Lower leg skin (tissue), 4 donors: ENCODE results near the gene LITAFD. TPM values are rescaled to one million over a fixed set of nuclear protein-coding genes. Genes with fewer than 3 reads are reported as not detected.
"Not testable (repeated sequence)": the region's sequence is repeated elsewhere in the genome, so short reads cannot be mapped to it uniquely, and the experiment has no call there.

Experiments used
- DNase-seq, 2 donors: peaks; one replicate each; pipeline ENCODE4 v3.0.0-alpha.2; 2019; ENCODE audit warnings: low spot score in 2 of 2
- H3K4me3 ChIP-seq: fragments of 200-600 bp; sonication (generic); 2 replicates; pipeline ENCODE4 v1.5.1; 2017; ENCODE audit warnings: mild to moderate bottlenecking, low read depth; ENCODE audit not compliant: poor library complexity, severe bottlenecking
- CTCF ChIP-seq, 3 donors: fragments of 450-650 bp; IDR thresholded peaks; one replicate each; pipeline ENCODE4 v1.5.1; 2016; ENCODE audit warnings: antibody characterized with exemption in 3 of 3, mild to moderate bottlenecking in 3 of 3, moderate library complexity in 2 of 3
- POLR2A ChIP-seq, 2 donors: fragments of 450-650 bp; IDR thresholded peaks; one replicate each; pipeline ENCODE4 v1.6.1; 2016 to 2017; ENCODE audit warnings: antibody characterized with exemption in 2 of 2, mild to moderate bottlenecking in 1 of 2, moderate library complexity in 1 of 2
- WGBS, 2 donors: methylation state at CpG; one replicate each; pipeline ENCODE4 v1.1.5; 2018; 5-methylcytosine and 5-hydroxymethylcytosine counted together
- intact Hi-C: fragments of 100-400 bp; cut with DNase I; formaldehyde crosslinking; loops from one replicate; pipeline ENCODE4 v1.15.0; 2023; ENCODE audit warnings: low total_unique reads
- total RNA-seq, 4 donors: library from RNA; depleted of rRNA; stranded (reverse); fragments of >200 nt; gene quantifications; one replicate each; pipeline ENCODE4 v1.1.0, GENCODE V29; 2016

Gene LITAFD
- total RNA-seq, 4 donors from 2014 or later, result not detected

GRCh38 chr16:8910811-8911210, 28.7 kb downstream of the LITAFD start:
- 88 to 91% methylated on average over 1 of the region's 1 CpG for WGBS, 2 donors
- TF ChIP-seq CTCF (IDR thresholded peaks at IDR 0.05), result no peak
- no peak for DNase-seq
- H3K4me3 ChIP-seq, result no peak overlapping the region
- intact Hi-C loops, result no loop called here

- no peak overlapping the region for H3K4me3 ChIP-seq
- WGBS, 2 donors, result 86 to 91% methylated on average over 4 of the region's 4 CpGs
- TF ChIP-seq CTCF (IDR thresholded peaks at IDR 0.05), result no peak
- no peak for TF ChIP-seq POLR2A (IDR thresholded peaks at IDR 0.05)
- DNase-seq, result peak in 1 of 2 donors; percentile 42
- intact Hi-C loops, result no loop called here
Observed at GRCh38 chr16:8912793-8913192, 30.6 kb downstream of the LITAFD start.

DNA sequence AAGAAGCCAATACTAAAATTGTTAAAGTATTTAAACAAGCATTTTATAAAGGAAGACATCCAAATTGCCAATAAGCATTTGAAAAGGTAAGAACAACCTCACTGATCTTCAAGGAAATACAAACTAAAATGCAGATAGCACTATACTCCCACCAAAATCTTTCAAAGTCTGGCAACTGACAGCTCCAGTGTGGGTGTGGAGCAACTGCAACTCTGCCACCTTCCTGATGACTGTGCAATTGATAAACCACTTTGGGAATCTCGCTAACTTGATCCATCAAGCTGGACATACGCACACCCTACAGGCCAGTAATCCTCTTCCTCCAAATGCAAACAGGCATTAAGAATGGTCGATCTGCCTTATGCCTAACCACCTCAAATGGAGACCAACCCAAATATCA, 31.9 kb downstream of the LITAFD start:
- intact Hi-C loops, result no loop called here
- no peak overlapping the region for H3K4me3 ChIP-seq
- DNase-seq, result peak in 1 of 2 donors; percentile 1
- TF ChIP-seq CTCF (IDR thresholded peaks at IDR 0.05) (no peak), POLR2A (IDR thresholded peaks at IDR 0.05) (no peak)
- WGBS, 2 donors, result 94 to 98% methylated on average over 3 of the region's 3 CpGs

GRCh38 chr16:8915722-8916301, 33.7 kb downstream of the LITAFD start:
- peak in 1 of 2 donors; percentile 36 for DNase-seq

GRCh38 chr16:8916541-8917225, 34.5 kb downstream of the LITAFD start:
- no peak for DNase-seq
- 79 to 83% methylated on average over 5 of the region's 5 CpGs for WGBS, 2 donors
- no peak for TF ChIP-seq POLR2A (IDR thresholded peaks at IDR 0.05)
- no peak for TF ChIP-seq CTCF (IDR thresholded peaks at IDR 0.05)
- intact Hi-C loops, result no loop called here
- no peak overlapping the region for H3K4me3 ChIP-seq

More at GRCh38 chr16:8915722-8916301, 33.7 kb downstream of the LITAFD start:
- no peak for TF ChIP-seq CTCF (IDR thresholded peaks at IDR 0.05)
- TF ChIP-seq POLR2A (IDR thresholded peaks at IDR 0.05), result no peak
- intact Hi-C loops, result no loop called here
- no peak overlapping the region for H3K4me3 ChIP-seq
- whole genome bisulfite sequencing, 2 donors, result 75 to 76% methylated on average over 7 of the region's 7 CpGs

GRCh38 chr16:8917336-8917735, 35.2 kb downstream of the LITAFD start:
- WGBS, 2 donors, result 90 to 96% methylated on average over 10 of the region's 10 CpGs
- H3K4me3 ChIP-seq, intact Hi-C loops: not testable (repeated sequence)
- DNase-seq, result peak in 1 of 2 donors; percentile 62
